ENCODE results near the gene NFASC.

NFASC gene

GRCh38 chr1:205071028-205071409 is 200.4 kb downstream of the NFASC start:
- DNase-seq: no peak

- no peak for DNase-seq
Observed at GRCh38 chr1:205071801-205072200, 201.1 kb downstream of the NFASC start.

DNA sequence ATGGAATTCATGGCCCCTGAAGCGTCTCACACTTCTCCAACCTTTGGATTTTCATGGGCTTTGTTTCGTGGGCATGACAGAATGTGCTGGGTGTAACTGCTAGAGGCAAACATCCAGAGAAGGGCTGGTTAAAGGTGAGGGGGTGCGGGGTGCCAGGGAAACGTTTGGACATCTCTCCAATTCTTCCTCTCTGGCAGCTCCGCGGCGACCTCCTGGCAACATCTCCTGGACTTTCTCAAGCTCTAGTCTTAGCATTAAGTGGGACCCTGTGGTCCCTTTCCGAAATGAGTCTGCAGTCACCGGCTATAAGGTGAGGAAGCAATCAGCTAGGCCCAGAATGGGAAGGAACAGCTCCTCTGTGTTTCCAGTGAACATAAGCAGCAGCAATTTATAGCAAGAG is 201.6 kb downstream of the NFASC start:
- DNase-seq: no peak

All from stimulated activated CD4-positive, alpha-beta T cell treated with anti-CD3 and anti-CD28 coated beads, Interleukin-15, amount 100 ng/mL, for 24 hours (primary cell).